IMR-90 (cell line): ENCODE measurements around the gene KAZN. TPM values are rescaled to one million over a fixed set of nuclear protein-coding genes. Genes with fewer than 3 reads are reported as not detected.
A peak's percentile ranks its signal among the peaks of the same experiment; 100 is the strongest.

Experiments used
- ATAC-seq: fragments of 200-7000 bp; cut with Tn5 transposase; 2 replicates; pipeline ENCODE4 v1.9.1; 2020; ENCODE audit warnings: low read depth, mild to moderate bottlenecking, moderate library complexity
- BruUV-seq: library from RNA; stranded (reverse); fragments of 400-500 nt; replicated peaks from 2 replicates; lab custom pipeline; 2021; lab: Mats Ljungman, UMichigan
- CTCF ChIA-PET: fragments of 300-600 bp; formaldehyde crosslinking; extraction: SDS; loops from one replicate; lab custom pipeline; 2021; ENCODE audit warnings: antibody characterized with exemption; lab: Yijun Ruan, JAX
- POLR2A ChIA-PET: fragments of 300-600 bp; sonication (Branson Sonifier 250); formaldehyde crosslinking; loops from one replicate; lab custom pipeline; 2022; ENCODE audit warnings: antibody characterized with exemption; ENCODE audit not compliant: unreplicated experiment; lab: Charles Lee
- DNase-seq: peaks from one replicate; pipeline ENCODE4 v3.0.0; 2013
- H2AFZ ChIP-seq: replicated peaks from 2 replicates; pipeline ENCODE3; 2013; ENCODE audit warnings: low read length, mild to moderate bottlenecking; ENCODE audit not compliant: poor library complexity
- H2AK5ac ChIP-seq: 2 replicates; pipeline ENCODE4 v1.6.1; 2013; ENCODE audit warnings: low read depth, low read length, inconsistent platforms
- H2AK9ac ChIP-seq: replicated peaks from 2 replicates; pipeline ENCODE3; 2013; ENCODE audit warnings: mild to moderate bottlenecking, low read depth, low read length, moderate library complexity; ENCODE audit not compliant: poor library complexity
- H2BK120ac ChIP-seq: 2 replicates; pipeline ENCODE4 v1.6.1; 2013; ENCODE audit warnings: low read depth, low read length, inconsistent platforms
- H2BK15ac ChIP-seq: 3 replicates; pipeline ENCODE4 v1.6.1; 2013; ENCODE audit warnings: low read depth, low read length, inconsistent platforms
- H2BK20ac ChIP-seq: 2 replicates; pipeline ENCODE4 v1.6.1; 2013; ENCODE audit warnings: low read depth, mild to moderate bottlenecking, inconsistent platforms, low read length, moderate library complexity
- H2BK5ac ChIP-seq: 2 replicates; pipeline ENCODE4 v1.6.1; 2013; ENCODE audit warnings: mild to moderate bottlenecking, low read depth, low read length, inconsistent platforms; ENCODE audit not compliant: poor library complexity, severe bottlenecking
- H3K14ac ChIP-seq: replicated peaks from 2 replicates; pipeline ENCODE4 v1.6.1; 2013; ENCODE audit warnings: low read depth, low read length, inconsistent platforms
- H3K18ac ChIP-seq: 2 replicates; pipeline ENCODE4 v1.6.1; 2013; ENCODE audit warnings: low read depth, low read length, control low read depth
- H3K23ac ChIP-seq: 2 replicates; pipeline ENCODE4 v1.6.1; 2013; ENCODE audit warnings: low read depth, low read length, inconsistent platforms
- H3K27ac ChIP-seq: 2 replicates; pipeline ENCODE4 v1.5.1; 2013; ENCODE audit warnings: mild to moderate bottlenecking, control low read depth, low read length; ENCODE audit not compliant: insufficient read depth
- H3K27me3 ChIP-seq: 2 replicates; pipeline ENCODE4 v1.6.1; 2013; ENCODE audit warnings: low read length; ENCODE audit not compliant: control insufficient read depth, insufficient read depth
- H3K36me3 ChIP-seq: 2 replicates; pipeline ENCODE4 v1.6.1; 2013; ENCODE audit warnings: low read length, mixed read lengths; ENCODE audit not compliant: control insufficient read depth, insufficient read depth
- H3K4ac ChIP-seq: 2 replicates; pipeline ENCODE4 v1.6.1; 2013; ENCODE audit warnings: low read depth, low read length, inconsistent platforms
- H3K4me1 ChIP-seq: 2 replicates; pipeline ENCODE4 v1.6.1; 2013; ENCODE audit warnings: low read length, mixed read lengths; ENCODE audit not compliant: control insufficient read depth, insufficient read depth
- H3K4me2 ChIP-seq: 2 replicates; pipeline ENCODE4 v1.6.1; 2013; ENCODE audit warnings: low read depth, mild to moderate bottlenecking, control low read depth, low read length, moderate library complexity
- H3K4me3 ChIP-seq: 2 replicates; pipeline ENCODE4 v1.5.1; 2013; ENCODE audit warnings: low read depth, mild to moderate bottlenecking, control low read depth, low read length, moderate library complexity; ENCODE audit not compliant: insufficient read depth
- H3K56ac ChIP-seq: 2 replicates; pipeline ENCODE4 v1.6.1; 2013; ENCODE audit warnings: low read length, inconsistent platforms; ENCODE audit not compliant: insufficient read depth; ENCODE audit errors: extremely low read depth
- H3K79me1 ChIP-seq, 2 experiments: 2 replicates each; pipeline ENCODE4 v1.6.1; 2013; ENCODE audit warnings: low read length in 2 of 2, inconsistent platforms in 1 of 2, low read depth in 1 of 2
- H3K9ac ChIP-seq: 2 replicates; pipeline ENCODE4 v1.6.1; 2013; ENCODE audit warnings: low read depth, low read length, control low read depth
- H3K9me1 ChIP-seq: 2 replicates; pipeline ENCODE4 v1.6.1; 2013; ENCODE audit warnings: low read length, inconsistent platforms; ENCODE audit not compliant: insufficient read depth
- H3K9me3 ChIP-seq: 2 replicates; pipeline ENCODE4 v1.6.1; 2013; ENCODE audit warnings: low read length; ENCODE audit not compliant: control insufficient read depth, insufficient read depth
- H4K20me1 ChIP-seq: 2 replicates; pipeline ENCODE4 v1.6.1; 2013; ENCODE audit warnings: low read length, inconsistent platforms; ENCODE audit not compliant: insufficient read depth
- H4K5ac ChIP-seq: 2 replicates; pipeline ENCODE4 v1.6.1; 2013; ENCODE audit warnings: mild to moderate bottlenecking, low read depth, low read length, control low read depth
- H4K8ac ChIP-seq, 2 experiments: 2 replicates each; pipeline ENCODE4 v1.6.1; 2013; ENCODE audit warnings: low read depth in 2 of 2, low read length in 2 of 2, control low read depth in 1 of 2, inconsistent platforms in 1 of 2
- H4K91ac ChIP-seq: 2 replicates; pipeline ENCODE4 v1.6.1; 2013; ENCODE audit warnings: low read depth, low read length, inconsistent platforms; ENCODE audit not compliant: insufficient read depth
- CEBPB ChIP-seq: IDR thresholded peaks from 2 replicates; pipeline ENCODE4 v1.6.1; 2012; ENCODE audit warnings: low read depth, low read length, improper control_type of control experiment
- CHD1 ChIP-seq: IDR thresholded peaks from 2 replicates; pipeline ENCODE4 v1.6.1; 2012; ENCODE audit warnings: low read depth, low read length, improper control_type of control experiment
- FOS ChIP-seq: fragments of 150-350 bp; IDR thresholded peaks from 2 replicates; pipeline ENCODE4 v1.6.1; 2016; ENCODE audit warnings: low read depth, low read length
- MAFK ChIP-seq: IDR thresholded peaks from 2 replicates; pipeline ENCODE4 v1.6.1; 2012; ENCODE audit warnings: low read depth, low read length, improper control_type of control experiment
- RAD21 ChIP-seq: IDR thresholded peaks from 2 replicates; pipeline ENCODE4 v1.6.1; 2012; ENCODE audit warnings: low read length, improper control_type of control experiment
- WGBS, 2 experiments: methylation state at CpG; one replicate each; pipeline versions ENCODE4 v1.1.5 to v1.1.7; 2013; ENCODE audit warnings: missing lambda C conversion rate in 2 of 2; ENCODE audit not compliant: insufficient read length in 1 of 2; ENCODE audit errors: extremely low coverage in 2 of 2; 5-methylcytosine and 5-hydroxymethylcytosine counted together
- dilution Hi-C: fragments of 300-500 bp; cut with HindIII; formaldehyde crosslinking; loops from one replicate; pipeline ENCODE4 v1.14.3; 2018; ENCODE audit warnings: low sequenced_read_pairs; ENCODE audit not compliant: unreplicated experiment
- in situ Hi-C: fragments of 300-500 bp; cut with MboI; formaldehyde crosslinking; loops from 3 replicates; pipeline ENCODE4 v1.14.3; 2019; ENCODE audit warnings: low sequenced_read_pairs, inconsistent platforms, mixed read lengths
- intact Hi-C: fragments of 100-400 bp; cut with micrococcal nuclease; formaldehyde crosslinking; loops from 2 replicates; pipeline ENCODE4 v1.10.0; 2022
- polyA plus RNA-seq, 3 experiments: library from polyadenylated mRNA; depleted of rRNA; stranded (reverse); fragments of >200 nt; gene quantifications; 2 replicates each; pipeline ENCODE4 v1.2.3, GENCODE V29; 2012; ENCODE audit warnings: low replicate concordance in 1 of 3
- total RNA-seq: library from RNA; depleted of rRNA; stranded (reverse); fragments of >200 nt; gene quantifications from 2 replicates; pipeline ENCODE4 v1.2.3, GENCODE V29; 2012
- TF ChIP-seq, protein P1 (sequence below): conservative IDR thresholded peaks from 2 replicates; pipeline ENCODE4 v1.5.1; 2012; ENCODE audit warnings: mild to moderate bottlenecking, low read depth, low read length, improper control_type of control experiment
- TF ChIP-seq, protein P2 (sequence below): fragments of 150-350 bp; IDR thresholded peaks from 2 replicates; pipeline ENCODE4 v1.6.1; 2016; ENCODE audit warnings: low read depth, mild to moderate bottlenecking, low read length, moderate library complexity, borderline replicate concordance

Gene KAZN
- total and polyA plus RNA-seq, 2 of the 4 experiments (the other 2 are of a cell fraction): 5.2 to 10.5 TPM

DNA sequence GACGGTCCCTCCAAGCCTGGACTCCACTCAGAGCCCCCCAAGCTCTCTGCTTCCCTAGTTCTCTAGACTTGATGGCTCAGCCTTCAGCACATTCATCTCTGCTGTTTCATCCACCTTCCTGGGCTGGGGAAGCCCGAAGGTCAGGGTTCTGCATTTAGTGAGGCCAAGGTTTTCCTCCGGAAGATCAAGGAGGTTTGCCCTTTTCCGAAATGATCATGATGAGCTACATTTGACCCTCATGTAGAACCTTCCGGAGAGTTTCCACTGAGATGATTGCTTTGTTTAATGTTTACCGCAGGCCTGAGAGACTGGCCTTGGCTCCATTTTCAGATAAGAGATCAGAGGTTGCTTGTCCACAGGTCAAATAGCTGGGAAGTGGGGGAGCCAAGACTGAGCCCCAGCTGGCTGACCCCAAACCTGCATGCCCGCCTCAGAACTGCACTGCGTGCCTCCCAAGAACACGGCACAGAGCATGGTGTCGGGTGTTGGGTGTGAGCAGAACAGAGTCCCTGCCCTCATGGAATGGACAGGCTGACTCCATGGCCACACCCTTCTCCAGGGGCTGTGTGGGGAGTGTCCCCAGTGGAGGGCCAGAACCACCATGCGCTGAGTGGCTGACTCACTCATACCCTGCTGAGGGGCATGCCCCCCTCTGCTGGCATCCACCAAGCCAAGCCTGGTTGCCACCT is 354.3 kb downstream of the KAZN start:
- Histone ChIP-seq H3K9ac (no peak overlapping the region), H3K36me3 (peaks cover 9% of the 10 kb centered on the region; the same call in 1 of the 2 replicates), H3K56ac (no peak overlapping the region), H2BK15ac (no peak overlapping the region), H3K4me2 (no peak overlapping the region), H3K4me1 (peaks cover 15% of the 10 kb centered on the region), H3K4me3 (no peak overlapping the region), H4K20me1 (peaks cover 13% of the 10 kb centered on the region), H2AFZ (peak overlapping the region; percentile 24), H3K9me1 (peaks cover 23% of the 10 kb centered on the region), H2BK20ac (no peak overlapping the region), H2BK5ac (no peak overlapping the region), H3K4ac (no peak overlapping the region), H4K91ac (no peak overlapping the region), H4K5ac (no peak overlapping the region), H2AK5ac (peak overlapping the region; percentile 43), H3K27ac (no peak overlapping the region), H4K8ac (no peak overlapping the region), H3K18ac (no peak overlapping the region), H2BK120ac (no peak overlapping the region), H3K27me3 (no peaks in the 10 kb centered on the region), H3K14ac (0 out of 2 replicates have a peak overlapping the region, but pooled peaks have one; percentile 0), H3K9me3 (peaks cover 4% of the 10 kb centered on the region), H3K23ac (no peak overlapping the region), H2AK9ac (peak overlapping the region; percentile 62), H3K79me1 (peaks cover 22 to 91% of the 10 kb centered on the region in 2 experiments)
- ATAC-seq (no peak), DNase-seq (no peak)
- no peak for TF ChIP-seq RAD21
- TF ChIP-seq CEBPB: no peak
- TF ChIP-seq, protein P1, sequence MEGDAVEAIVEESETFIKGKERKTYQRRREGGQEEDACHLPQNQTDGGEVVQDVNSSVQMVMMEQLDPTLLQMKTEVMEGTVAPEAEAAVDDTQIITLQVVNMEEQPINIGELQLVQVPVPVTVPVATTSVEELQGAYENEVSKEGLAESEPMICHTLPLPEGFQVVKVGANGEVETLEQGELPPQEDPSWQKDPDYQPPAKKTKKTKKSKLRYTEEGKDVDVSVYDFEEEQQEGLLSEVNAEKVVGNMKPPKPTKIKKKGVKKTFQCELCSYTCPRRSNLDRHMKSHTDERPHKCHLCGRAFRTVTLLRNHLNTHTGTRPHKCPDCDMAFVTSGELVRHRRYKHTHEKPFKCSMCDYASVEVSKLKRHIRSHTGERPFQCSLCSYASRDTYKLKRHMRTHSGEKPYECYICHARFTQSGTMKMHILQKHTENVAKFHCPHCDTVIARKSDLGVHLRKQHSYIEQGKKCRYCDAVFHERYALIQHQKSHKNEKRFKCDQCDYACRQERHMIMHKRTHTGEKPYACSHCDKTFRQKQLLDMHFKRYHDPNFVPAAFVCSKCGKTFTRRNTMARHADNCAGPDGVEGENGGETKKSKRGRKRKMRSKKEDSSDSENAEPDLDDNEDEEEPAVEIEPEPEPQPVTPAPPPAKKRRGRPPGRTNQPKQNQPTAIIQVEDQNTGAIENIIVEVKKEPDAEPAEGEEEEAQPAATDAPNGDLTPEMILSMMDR: no peak
- TF ChIP-seq, protein P2, sequence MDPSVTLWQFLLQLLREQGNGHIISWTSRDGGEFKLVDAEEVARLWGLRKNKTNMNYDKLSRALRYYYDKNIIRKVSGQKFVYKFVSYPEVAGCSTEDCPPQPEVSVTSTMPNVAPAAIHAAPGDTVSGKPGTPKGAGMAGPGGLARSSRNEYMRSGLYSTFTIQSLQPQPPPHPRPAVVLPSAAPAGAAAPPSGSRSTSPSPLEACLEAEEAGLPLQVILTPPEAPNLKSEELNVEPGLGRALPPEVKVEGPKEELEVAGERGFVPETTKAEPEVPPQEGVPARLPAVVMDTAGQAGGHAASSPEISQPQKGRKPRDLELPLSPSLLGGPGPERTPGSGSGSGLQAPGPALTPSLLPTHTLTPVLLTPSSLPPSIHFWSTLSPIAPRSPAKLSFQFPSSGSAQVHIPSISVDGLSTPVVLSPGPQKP: no peak
- TF ChIP-seq CHD1: no peak
- no peak for TF ChIP-seq FOS
- no peak for TF ChIP-seq MAFK
- dilution Hi-C loops: no loop called here
- CTCF ChIA-PET: interaction anchor here (0.6 to 1.6 kb wide), 2 partner anchors 75 to 180 kb away, joined by 3 to 4 read pairs; no protein-coding TSS in a partner anchor
- BruUV-seq: no TSS peak
- intact Hi-C loops: no loop called here
- 93% methylated on average over 3 of the region's 11 CpGs; no CpG with 5 or more reads in 1 of the 2 experiments for WGBS, 2 experiments
- POLR2A ChIA-PET: no interaction called here
- in situ Hi-C loops: no loop called here
